ENCODE measurements around the gene MRPL3. TPM values are rescaled to one million over a fixed set of nuclear protein-coding genes. Genes with fewer than 3 reads are reported as not detected.

The MRPL3 gene
- total and polyA plus RNA-seq, 10 of the 15 experiments (the other 5 are each of a cell fraction or from before 2014, with no cell fraction given), result 91.6 to 307 (median 198) TPM

DNA sequence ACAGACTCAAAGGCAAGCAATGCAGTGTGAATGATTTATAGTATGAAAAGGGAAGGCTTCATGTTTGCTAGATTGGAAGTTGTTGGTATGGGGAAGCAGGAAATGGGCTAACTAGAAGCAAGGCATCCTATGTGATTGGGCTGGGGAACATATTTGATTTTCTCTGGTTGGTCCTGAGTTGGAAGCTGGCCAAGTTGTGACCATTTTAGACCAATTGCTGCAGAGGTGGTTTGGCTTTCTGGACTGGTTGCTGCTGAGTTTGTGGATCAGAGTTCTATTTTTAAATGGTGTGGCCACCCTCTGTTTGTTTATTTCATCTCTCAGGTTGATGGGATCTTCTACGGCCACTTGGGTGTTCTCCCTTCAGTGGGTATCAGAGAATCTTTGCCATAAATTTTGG is 81.5 kb downstream of the MRPL3 start:
- Histone ChIP-seq H3K9ac (ENCODE audit: control insufficient read depth, insufficient read depth, low read length) (no peak overlapping the region), H3K4me1 (ENCODE audit: control insufficient read depth, insufficient read depth, low read length) (no peaks in the 10 kb centered on the region), H3K27me3 (replicated peaks in 1 of 2; ENCODE audit: control insufficient read depth in 2 of 2, insufficient read depth in 2 of 2, low read length in 1 of 2) (no peaks in the 10 kb centered on the region), H3K4me3 (no peak overlapping the region), H3K79me2 (ENCODE audit: control insufficient read depth, insufficient read depth, low read length) (no peaks in the 10 kb centered on the region), H3K9me3 (replicated peaks; ENCODE audit: control insufficient read depth, insufficient read depth, low read length) (no peaks in the 10 kb centered on the region), H4K20me1 (ENCODE audit: control insufficient read depth, insufficient read depth) (no peaks in the 10 kb centered on the region), H3K4me2 (ENCODE audit: control insufficient read depth, insufficient read depth) (no peak overlapping the region), H3K36me3 (ENCODE audit: control insufficient read depth in 2 of 2, insufficient read depth in 2 of 2, low read length in 1 of 2) (no peaks in the 10 kb centered on the region), H2AFZ (ENCODE audit: control insufficient read depth, low read depth, low read length) (no peak overlapping the region), H3K27ac (ENCODE audit: control insufficient read depth, insufficient read depth) (no peak overlapping the region)
- POLR2A ChIA-PET, result no interaction called here
- WGBS (ENCODE audit: insufficient coverage, insufficient replicate concordance, low lambda C conversion rate, missing lambda C conversion rate), result 0% methylated on average over 1 of the region's 1 CpG
- BruUV-seq (replicated peaks), result no TSS peak
- FAIRE-seq (no peak), DNase-seq (ENCODE audit: low read depth, low spot score) (no peak), ATAC-seq (no peak)
- in situ Hi-C loops (cut with MboI) (no loop called here), intact Hi-C loops (cut with micrococcal nuclease; ENCODE audit: unreplicated experiment) (no loop called here)
- CTCF ChIA-PET, result no interaction called here
- SMC1A ChIA-PET (ENCODE audit: uncharacterized antibody, unreplicated experiment), result interaction anchor here (1.2 kb wide), 1 partner anchor 25 kb away, joined by 3 read pairs; no protein-coding TSS in a partner anchor
- RAD21 ChIA-PET (ENCODE audit: unreplicated experiment), result no interaction called here
- TF ChIP-seq SRF (IDR thresholded peaks at IDR 0.05; ENCODE audit: low read depth in 2 of 2, low read length in 2 of 2) (no peak), NFIC (IDR thresholded peaks at IDR 0.05; ENCODE audit: low read depth, low read length) (no peak), EED (IDR thresholded peaks at IDR 0.05; ENCODE audit: low read depth) (no peak), GABPA (IDR thresholded peaks at IDR 0.05; ENCODE audit: low read depth) (no peak), NFXL1 (IDR thresholded peaks at IDR 0.05; ENCODE audit: borderline replicate concordance) (no peak)
- TF ChIP-seq, protein P1, sequence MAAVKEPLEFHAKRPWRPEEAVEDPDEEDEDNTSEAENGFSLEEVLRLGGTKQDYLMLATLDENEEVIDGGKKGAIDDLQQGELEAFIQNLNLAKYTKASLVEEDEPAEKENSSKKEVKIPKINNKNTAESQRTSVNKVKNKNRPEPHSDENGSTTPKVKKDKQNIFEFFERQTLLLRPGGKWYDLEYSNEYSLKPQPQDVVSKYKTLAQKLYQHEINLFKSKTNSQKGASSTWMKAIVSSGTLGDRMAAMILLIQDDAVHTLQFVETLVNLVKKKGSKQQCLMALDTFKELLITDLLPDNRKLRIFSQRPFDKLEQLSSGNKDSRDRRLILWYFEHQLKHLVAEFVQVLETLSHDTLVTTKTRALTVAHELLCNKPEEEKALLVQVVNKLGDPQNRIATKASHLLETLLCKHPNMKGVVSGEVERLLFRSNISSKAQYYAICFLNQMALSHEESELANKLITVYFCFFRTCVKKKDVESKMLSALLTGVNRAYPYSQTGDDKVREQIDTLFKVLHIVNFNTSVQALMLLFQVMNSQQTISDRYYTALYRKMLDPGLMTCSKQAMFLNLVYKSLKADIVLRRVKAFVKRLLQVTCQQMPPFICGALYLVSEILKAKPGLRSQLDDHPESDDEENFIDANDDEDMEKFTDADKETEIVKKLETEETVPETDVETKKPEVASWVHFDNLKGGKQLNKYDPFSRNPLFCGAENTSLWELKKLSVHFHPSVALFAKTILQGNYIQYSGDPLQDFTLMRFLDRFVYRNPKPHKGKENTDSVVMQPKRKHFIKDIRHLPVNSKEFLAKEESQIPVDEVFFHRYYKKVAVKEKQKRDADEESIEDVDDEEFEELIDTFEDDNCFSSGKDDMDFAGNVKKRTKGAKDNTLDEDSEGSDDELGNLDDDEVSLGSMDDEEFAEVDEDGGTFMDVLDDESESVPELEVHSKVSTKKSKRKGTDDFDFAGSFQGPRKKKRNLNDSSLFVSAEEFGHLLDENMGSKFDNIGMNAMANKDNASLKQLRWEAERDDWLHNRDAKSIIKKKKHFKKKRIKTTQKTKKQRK (IDR thresholded peaks at IDR 0.05; ENCODE audit: low read depth, low read length), result no peak
- TF ChIP-seq, protein P2, sequence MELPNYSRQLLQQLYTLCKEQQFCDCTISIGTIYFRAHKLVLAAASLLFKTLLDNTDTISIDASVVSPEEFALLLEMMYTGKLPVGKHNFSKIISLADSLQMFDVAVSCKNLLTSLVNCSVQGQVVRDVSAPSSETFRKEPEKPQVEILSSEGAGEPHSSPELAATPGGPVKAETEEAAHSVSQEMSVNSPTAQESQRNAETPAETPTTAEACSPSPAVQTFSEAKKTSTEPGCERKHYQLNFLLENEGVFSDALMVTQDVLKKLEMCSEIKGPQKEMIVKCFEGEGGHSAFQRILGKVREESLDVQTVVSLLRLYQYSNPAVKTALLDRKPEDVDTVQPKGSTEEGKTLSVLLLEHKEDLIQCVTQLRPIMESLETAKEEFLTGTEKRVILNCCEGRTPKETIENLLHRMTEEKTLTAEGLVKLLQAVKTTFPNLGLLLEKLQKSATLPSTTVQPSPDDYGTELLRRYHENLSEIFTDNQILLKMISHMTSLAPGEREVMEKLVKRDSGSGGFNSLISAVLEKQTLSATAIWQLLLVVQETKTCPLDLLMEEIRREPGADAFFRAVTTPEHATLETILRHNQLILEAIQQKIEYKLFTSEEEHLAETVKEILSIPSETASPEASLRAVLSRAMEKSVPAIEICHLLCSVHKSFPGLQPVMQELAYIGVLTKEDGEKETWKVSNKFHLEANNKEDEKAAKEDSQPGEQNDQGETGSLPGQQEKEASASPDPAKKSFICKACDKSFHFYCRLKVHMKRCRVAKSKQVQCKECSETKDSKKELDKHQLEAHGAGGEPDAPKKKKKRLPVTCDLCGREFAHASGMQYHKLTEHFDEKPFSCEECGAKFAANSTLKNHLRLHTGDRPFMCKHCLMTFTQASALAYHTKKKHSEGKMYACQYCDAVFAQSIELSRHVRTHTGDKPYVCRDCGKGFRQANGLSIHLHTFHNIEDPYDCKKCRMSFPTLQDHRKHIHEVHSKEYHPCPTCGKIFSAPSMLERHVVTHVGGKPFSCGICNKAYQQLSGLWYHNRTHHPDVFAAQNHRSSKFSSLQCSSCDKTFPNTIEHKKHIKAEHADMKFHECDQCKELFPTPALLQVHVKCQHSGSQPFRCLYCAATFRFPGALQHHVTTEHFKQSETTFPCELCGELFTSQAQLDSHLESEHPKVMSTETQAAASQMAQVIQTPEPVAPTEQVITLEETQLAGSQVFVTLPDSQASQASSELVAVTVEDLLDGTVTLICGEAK (IDR thresholded peaks at IDR 0.05; ENCODE audit: borderline replicate concordance), result no peak
- TF ChIP-seq, protein P3, sequence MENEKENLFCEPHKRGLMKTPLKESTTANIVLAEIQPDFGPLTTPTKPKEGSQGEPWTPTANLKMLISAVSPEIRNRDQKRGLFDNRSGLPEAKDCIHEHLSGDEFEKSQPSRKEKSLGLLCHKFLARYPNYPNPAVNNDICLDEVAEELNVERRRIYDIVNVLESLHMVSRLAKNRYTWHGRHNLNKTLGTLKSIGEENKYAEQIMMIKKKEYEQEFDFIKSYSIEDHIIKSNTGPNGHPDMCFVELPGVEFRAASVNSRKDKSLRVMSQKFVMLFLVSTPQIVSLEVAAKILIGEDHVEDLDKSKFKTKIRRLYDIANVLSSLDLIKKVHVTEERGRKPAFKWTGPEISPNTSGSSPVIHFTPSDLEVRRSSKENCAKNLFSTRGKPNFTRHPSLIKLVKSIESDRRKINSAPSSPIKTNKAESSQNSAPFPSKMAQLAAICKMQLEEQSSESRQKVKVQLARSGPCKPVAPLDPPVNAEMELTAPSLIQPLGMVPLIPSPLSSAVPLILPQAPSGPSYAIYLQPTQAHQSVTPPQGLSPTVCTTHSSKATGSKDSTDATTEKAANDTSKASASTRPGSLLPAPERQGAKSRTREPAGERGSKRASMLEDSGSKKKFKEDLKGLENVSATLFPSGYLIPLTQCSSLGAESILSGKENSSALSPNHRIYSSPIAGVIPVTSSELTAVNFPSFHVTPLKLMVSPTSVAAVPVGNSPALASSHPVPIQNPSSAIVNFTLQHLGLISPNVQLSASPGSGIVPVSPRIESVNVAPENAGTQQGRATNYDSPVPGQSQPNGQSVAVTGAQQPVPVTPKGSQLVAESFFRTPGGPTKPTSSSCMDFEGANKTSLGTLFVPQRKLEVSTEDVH (IDR thresholded peaks at IDR 0.05; ENCODE audit: low read depth, partially characterized antibody), result no peak
- TF ChIP-seq, protein P4, sequence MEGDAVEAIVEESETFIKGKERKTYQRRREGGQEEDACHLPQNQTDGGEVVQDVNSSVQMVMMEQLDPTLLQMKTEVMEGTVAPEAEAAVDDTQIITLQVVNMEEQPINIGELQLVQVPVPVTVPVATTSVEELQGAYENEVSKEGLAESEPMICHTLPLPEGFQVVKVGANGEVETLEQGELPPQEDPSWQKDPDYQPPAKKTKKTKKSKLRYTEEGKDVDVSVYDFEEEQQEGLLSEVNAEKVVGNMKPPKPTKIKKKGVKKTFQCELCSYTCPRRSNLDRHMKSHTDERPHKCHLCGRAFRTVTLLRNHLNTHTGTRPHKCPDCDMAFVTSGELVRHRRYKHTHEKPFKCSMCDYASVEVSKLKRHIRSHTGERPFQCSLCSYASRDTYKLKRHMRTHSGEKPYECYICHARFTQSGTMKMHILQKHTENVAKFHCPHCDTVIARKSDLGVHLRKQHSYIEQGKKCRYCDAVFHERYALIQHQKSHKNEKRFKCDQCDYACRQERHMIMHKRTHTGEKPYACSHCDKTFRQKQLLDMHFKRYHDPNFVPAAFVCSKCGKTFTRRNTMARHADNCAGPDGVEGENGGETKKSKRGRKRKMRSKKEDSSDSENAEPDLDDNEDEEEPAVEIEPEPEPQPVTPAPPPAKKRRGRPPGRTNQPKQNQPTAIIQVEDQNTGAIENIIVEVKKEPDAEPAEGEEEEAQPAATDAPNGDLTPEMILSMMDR (IDR thresholded peaks at IDR 0.05 in 2 of 3, conservative IDR thresholded peaks at IDR 0.05 in 1 of 3; ENCODE audit: control insufficient read depth in 2 of 3, extremely low read depth in 1 of 3, insufficient read depth in 1 of 3, low read depth in 3 of 3, low read length in 3 of 3), result no peak

Data from GM12878 (cell line).